ENCODE data around the gene CCDC51.
"Not testable (repeated sequence)": the region's sequence is repeated elsewhere in the genome, so short reads cannot be mapped to it uniquely, and the experiment has no call there.

CCDC51 gene

GRCh38 chr3:48465531-48466378 lies 25.8 kb upstream of the CCDC51 start:
- DNase-seq, result peak; percentile 91

- peak; percentile 63 for DNase-seq
These were observed 25.3 kb upstream of the CCDC51 start for GRCh38 chr3:48465237-48465530.

GRCh38 chr3:48464713-48465221 lies 24.8 kb upstream of the CCDC51 start:
- DNase-seq, result no peak

- no peak for DNase-seq
These were observed 23.8 kb upstream of the CCDC51 start for GRCh38 chr3:48463703-48464102.

GRCh38 chr3:48461767-48462166 lies 21.8 kb upstream of the CCDC51 start:
- DNase-seq, result not testable (repeated sequence)

- DNase-seq, result no peak
These were observed 20.6 kb upstream of the CCDC51 start for GRCh38 chr3:48460517-48460902.

GRCh38 chr3:48459773-48460516 lies 20.0 kb upstream of the CCDC51 start:
- no peak for DNase-seq

GRCh38 chr3:48459331-48459730 lies 19.4 kb upstream of the CCDC51 start:
- no peak for DNase-seq

GRCh38 chr3:48456456-48456855 lies 16.5 kb upstream of the CCDC51 start:
- no peak for DNase-seq

GRCh38 chr3:48451270-48451669 lies 11.4 kb upstream of the CCDC51 start:
- no peak for DNase-seq

- peak; percentile 93 for DNase-seq
These were observed 6.7 kb upstream of the CCDC51 start, which contains the start of gene ATRIP for GRCh38 chr3:48446425-48447193. Gene ATRIP (plus strand): TSS chr3:48446737. CDS start chr3:48446846, 109 bp downstream.

GRCh38 chr3:48446043-48446424 lies 6.1 kb upstream of the CCDC51 start:
- DNase-seq, result no peak

GRCh38 chr3:48445277-48445882 lies 5.5 kb upstream of the CCDC51 start:
- DNase-seq, result no peak

GRCh38 chr3:48441940-48442339 lies 2.0 kb upstream of the CCDC51 start:
- DNase-seq, result no peak

- DNase-seq, result no peak
These were observed 655 bp upstream of the CCDC51 start for GRCh38 chr3:48440590-48440958.

- DNase-seq, result no peak
These were observed 2.1 kb downstream of the CCDC51 start for GRCh38 chr3:48437812-48438211.

GRCh38 chr3:48436855-48437254 lies 3.1 kb downstream of the CCDC51 start:
- DNase-seq, result no peak

- DNase-seq, result no peak
These were observed 3.5 kb downstream of the CCDC51 start for GRCh38 chr3:48436477-48436787.

GRCh38 chr3:48435774-48436476 lies 4.0 kb downstream of the CCDC51 start:
- peak; percentile 92 for DNase-seq

GRCh38 chr3:48435223-48435595 lies 4.7 kb downstream of the CCDC51 start:
- DNase-seq, result no peak

- no peak for DNase-seq
These were observed 5.2 kb downstream of the CCDC51 start for GRCh38 chr3:48434591-48435222.
